COLO829 (cell line): Measurements from ENCODE around the gene KISS1R.
"Not testable (repeated sequence)": the region's sequence is repeated elsewhere in the genome, so short reads cannot be mapped to it uniquely, and the experiment has no call there.

Source experiments
- DNase-seq: peaks from one replicate; pipeline ENCODE4 v3.0.0; 2012; ENCODE audit warnings: low spot score

The KISS1R gene

DNA sequence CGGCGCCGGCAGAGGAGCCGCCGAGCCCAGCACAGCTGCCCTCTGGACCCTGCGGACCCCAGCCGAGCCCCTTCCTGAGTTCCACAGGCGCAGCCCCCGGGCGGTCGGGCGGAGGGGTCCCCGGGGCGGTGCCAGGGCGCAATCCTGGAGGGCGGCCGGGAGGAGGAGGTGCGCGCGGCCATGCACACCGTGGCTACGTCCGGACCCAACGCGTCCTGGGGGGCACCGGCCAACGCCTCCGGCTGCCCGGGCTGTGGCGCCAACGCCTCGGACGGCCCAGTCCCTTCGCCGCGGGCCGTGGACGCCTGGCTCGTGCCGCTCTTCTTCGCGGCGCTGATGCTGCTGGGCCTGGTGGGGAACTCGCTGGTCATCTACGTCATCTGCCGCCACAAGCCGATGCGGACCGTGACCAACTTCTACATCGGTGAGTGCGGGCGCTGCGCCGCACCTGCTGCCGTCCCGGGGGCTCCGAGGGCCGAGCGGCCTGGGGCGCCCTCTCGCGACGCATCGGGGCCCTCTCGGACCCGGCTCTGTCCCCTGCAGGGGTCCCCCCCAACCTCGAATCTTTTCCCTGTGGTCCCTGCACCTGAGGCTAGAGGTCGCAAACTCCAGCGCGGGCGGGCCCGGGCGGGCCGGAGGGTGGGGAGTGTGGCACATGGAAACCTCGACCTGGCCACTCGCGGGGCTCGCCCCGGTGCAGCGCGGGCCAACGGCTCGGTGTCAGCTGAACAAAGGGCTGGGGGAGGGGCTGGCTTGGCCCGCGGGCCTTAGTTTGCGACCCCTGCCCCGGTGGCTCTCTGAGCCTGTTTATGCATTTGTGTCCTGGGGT is at the start of gene KISS1R:
TSS of gene KISS1R (plus strand) at position 11 of the 829 bp plus-strand sequence. CDS start at position 181, 170 bp downstream.
- DNase-seq = no peak

GRCh38 chr19:867855-868457 is 49.2 kb upstream of the KISS1R start:
- DNase-seq = no peak

DNA sequence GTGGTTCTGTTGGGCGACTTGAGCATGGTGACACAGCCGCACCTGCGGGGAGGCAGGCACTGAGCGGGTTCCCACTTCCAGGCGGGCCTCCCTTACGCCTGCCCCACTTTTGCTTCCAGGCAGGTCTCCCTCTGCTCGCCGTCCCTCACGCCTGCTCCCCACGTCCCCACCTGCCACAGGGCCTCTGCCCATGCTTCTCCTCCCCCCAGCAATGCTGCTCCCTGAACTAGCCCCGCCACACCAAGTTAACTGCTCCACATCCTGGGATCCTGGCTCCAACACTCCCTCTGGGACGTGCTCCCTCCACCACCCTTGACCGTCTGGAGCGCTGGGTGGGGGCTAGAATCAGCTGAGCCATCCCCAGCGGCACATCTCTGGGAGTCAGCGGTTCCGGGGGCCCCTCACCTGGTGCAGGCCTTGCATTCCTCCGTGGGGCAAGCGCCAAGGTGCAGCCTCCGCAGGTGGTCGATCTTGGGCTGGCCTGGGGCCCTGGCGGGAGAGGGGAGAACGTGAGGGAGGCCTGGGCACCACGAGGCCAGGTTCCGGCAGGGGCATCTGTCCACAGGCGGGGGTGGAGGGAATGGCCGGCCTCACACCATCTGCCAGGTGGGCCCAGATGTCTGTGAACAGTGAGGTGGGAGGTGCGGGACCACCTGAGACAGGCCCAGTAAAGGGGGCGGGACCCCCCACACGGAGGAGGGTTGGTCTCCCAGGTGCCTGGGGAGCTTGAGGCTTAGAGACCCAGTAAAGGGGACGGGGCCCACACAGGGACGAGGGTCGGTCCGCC is 48.5 kb upstream of the KISS1R start:
- DNase-seq = no peak

- peak; percentile 70 for DNase-seq
Observed at GRCh38 chr19:869245-870177, 47.6 kb upstream of the KISS1R start.

DNA sequence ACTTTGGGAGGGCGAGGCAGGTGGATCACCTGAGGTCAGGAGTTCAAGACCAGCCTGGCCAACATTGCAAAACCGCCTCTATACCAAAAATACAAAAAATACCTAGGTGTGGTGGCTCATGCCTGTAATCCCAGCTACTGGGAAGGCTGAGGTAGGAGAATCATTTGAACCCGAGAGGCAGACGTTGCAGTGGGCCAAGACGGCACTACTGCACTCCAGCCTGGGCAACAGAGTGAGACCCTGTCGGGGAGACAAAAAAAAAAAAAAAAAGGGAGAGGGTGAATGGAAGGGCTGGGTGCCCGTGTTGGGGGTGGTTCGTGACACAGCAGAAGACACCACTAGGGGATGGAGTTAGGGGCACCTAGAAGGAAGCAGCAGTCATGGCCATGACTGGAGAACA is 46.8 kb upstream of the KISS1R start:
- DNase-seq = no peak

- DNase-seq = no peak
Observed at GRCh38 chr19:870963-871401, 46.2 kb upstream of the KISS1R start.

DNA sequence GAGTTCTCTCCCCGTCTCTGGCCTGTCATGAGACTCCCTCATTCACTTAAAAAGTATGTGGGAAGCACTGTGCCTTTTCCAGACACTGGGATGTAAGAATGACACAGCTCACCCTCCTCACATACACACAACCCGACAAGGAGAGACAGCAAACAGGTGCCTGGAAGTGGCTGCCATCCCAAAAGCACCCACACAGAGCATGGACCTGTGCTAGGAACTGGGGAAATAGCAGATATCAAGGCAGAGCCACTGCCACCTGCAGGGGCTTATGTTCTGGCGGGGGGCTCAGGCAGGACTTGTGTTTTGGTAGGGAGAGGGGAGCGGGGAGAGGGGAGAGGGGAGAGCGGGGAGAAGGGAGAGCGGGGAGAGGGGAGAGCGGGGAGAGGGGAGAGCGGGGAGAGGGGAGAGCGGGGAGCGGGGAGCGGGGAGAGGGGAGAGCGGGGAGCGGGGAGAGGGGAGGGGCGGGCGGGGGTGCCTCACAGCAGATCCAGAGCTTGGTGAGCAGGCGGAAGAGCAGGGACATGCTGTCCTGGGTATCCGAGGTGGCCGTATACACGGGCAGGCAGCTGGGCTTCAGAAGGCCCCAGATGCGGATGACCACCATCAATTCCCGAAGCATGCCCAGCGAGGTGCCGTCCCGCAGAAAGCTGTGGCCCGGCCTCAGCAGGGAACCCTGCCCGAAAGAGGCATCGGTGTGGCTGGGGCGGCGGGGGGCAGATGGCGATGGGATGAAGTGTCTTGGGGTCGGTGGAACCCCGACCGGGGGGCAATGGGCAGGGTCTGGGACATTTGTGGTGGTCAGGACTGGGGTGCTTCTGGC is 45.5 kb upstream of the KISS1R start:
- DNase-seq = no peak

GRCh38 chr19:872266-872951 is 44.7 kb upstream of the KISS1R start:
- DNase-seq = peak; percentile 90

DNA sequence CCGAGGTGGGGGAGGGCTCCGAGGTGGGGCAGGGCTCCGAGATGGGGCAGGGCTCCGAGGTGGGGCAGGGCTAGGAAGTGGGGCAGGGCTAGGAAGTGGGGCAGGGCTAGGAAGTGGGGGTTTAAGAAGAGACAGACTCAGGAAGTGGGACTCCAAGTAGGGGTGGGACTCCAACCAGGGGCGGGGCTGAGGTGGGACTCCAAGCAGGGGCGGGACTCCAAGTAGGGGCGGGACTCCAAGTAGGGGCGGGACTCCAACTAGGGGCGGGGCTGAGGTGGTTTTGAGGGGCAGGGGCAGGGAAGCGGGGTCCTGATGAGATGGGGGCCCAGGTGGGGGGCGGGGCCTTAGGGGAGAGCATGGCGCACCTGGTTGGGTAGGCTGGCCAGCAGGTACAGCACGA is 44.0 kb upstream of the KISS1R start:
- peak; percentile 88 for DNase-seq

GRCh38 chr19:873561-874041 is 43.5 kb upstream of the KISS1R start:
- no peak for DNase-seq

DNA sequence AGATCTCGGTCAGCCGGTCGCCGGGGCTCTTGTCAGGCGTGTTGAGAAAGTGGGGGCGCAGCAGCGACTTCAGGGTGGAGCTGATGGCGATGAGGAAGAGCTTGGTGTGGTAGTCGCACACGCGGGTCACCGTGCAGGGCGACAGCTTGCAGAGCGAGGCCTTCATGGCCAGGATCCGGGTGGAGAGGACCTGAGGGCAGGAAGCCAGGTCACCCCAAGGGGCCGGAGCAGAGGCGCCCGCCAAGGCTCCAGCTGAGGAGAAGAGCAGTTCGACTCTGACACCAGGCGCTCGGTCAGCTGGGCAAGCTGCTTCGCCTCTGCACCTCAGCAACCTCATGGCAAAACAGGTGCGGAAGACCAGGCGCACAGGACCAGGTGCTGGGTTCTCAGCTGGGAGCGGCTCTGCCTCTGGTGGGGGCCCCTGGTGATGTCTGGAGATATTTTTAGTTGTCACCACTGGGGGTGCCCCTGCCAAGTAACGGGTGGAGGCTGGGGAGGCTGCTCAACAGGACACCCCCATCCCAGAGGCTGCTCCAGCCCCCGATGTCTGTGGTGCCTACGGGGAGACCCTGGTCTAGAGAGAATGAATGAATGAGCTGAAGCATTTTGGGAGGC is 41.8 kb upstream of the KISS1R start:
- no peak for DNase-seq

- DNase-seq = no peak
Observed at GRCh38 chr19:876089-876488, 41.0 kb upstream of the KISS1R start.

- DNase-seq = no peak
Observed at GRCh38 chr19:876780-877314, 40.3 kb upstream of the KISS1R start.

GRCh38 chr19:877992-878660 is 39.0 kb upstream of the KISS1R start:
- not testable (repeated sequence) for DNase-seq

DNA sequence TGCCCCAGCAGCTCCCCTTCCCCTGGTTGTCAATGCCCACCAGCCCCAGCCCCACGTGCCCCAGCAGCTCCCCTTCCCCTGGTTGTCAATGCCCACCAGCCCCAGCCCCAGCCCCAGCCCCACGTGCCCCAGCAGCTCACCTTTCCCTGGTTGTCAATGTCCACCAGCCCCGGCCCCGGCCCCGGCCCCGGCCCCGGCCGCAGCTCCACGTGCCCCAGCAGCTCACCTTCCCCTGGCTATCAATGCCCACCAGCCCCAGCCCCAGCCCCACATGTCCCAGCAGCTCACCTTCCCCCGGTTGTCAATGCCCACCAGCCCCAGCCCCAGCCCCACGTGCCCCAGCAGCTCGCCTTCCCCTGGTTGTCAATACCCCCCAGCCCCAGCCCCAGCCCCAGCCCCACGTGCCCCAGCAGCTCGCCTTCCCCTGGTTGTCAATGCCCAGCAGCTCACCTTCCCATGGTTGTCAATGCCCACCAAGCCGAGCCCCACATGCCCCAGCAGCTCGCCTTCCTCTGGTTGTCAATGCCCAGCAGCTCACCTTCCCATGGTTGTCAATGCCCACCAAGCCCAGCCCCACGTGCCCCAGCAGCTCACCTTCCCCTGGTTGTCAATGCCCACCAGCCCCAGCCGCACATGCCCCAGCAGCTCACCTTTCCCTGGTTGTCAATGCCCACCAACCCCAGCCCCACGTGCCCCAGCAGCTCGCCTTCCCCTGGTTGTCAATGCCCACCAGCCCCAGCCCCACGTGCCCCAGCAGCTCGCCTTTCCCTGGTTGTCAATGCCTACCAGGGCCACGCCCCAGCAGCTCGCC is 38.2 kb upstream of the KISS1R start:
- not testable (repeated sequence) for DNase-seq

GRCh38 chr19:879711-880438 is 37.3 kb upstream of the KISS1R start:
- DNase-seq = no peak
